GM21390 (cell line): ENCODE results near the gene EREG.

Source experiments
- ATAC-seq: cut with Tn5 transposase; IDR thresholded peaks from one replicate; pipeline ENCODE4 v1.9.1; 2021; ENCODE audit not compliant: unreplicated experiment

Gene EREG

DNA sequence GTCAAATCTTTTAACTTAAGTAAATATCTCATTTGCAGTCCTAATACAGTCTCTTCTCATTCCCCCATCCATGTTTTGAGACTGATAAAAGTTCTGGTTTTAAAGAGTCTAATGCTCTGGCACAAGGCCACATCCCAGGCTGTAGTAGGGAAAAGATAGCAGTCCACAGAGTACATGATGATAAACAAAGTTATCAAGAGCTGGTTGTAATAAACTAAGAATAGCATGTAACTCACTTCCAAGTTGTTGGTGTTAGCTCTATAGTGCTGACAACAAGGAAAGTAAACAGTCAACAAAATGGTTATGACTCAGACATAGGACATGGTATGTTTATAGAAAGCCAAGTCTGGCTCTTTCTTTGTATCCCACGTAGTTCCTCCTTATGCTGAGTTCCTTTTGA lies 58.2 kb downstream of the EREG start:
- no peak for ATAC-seq

DNA sequence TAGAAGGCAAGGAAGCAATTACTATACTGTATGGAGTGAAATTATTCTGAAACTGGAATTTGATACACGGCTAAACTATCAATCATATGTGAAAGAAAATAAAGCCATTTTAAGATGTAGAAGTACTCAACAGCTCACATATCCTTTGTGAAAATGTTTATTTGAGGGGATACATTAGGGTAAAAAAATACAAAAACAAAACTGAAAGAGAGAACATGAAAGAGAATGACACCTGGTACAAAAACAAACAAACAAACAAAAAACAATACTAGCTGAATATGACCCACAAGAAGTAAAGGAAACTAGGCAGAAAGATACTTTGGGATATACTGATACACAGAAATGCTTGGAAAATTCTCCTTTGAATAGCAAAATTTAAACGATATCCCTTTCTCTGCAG lies 59.2 kb downstream of the EREG start:
- ATAC-seq, result no peak

DNA sequence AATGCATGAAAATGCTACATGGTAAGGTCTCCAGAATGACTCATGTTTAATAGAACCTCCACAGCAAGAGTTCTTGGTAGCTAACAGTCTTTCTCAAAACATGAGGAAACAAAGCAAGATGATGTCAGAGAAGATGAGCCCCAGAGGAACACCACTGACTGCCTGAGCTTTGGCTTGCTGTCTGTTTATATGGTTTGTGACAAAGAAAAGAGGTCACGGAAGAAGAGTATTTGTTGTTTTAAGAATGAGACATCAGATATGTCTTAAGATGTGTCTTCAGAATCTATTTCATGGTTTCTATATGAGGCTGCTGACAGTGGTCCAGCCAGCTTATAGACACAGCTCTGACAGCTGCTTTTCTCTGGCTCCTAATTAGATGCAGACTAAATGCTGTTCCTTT lies 61.2 kb downstream of the EREG start:
- no peak for ATAC-seq

DNA sequence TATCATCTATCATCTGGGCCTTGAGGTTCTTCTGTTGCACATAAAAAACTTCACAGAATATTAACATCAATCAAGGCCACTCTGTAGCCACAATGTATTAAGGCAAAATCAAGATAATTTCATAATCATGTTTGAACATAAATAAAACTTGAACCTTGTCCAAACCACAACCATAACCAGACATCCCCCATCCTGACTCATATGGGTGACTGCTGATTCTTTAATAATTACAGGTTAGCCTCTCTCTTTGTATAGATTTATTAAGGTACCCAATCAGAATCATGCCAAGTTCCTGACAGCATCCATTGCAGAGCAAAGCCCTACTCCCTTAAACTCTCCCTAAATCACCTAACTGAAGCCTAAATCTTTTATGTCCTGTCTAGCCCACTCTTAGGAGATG lies 63.3 kb downstream of the EREG start:
- no peak for ATAC-seq

DNA sequence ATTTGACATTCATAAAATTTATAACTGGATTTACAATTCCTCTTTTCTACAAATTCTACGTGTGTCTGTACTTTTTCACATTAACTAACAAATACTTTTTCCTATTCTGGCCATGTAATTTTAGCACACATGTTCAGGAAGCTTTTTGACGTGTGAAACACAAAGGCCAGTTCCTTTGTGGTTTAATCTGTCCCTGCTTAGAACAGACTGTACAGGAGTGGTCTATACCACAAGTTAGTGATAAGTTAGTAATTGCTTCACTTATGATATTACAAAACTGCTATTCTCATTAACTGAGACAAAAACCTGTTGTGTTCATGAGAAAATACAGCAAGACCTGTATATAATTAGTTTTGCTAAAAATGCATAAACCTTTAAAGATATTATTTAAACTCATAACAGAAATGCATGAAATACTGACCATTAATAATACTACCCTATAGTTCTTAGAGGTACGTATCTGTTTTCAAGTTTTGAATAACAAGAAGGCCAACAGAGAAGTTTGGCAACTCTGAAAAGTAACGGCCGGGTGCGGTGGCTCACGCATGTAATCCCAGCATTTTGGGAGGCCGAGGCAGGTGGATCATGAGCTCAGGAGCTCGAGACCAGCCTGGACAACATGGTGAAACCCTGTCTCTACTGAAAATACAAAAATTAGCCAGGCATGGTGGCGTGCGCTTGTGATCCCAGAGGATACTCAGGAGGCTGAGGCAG lies 66.3 kb downstream of the EREG start:
- peak; percentile 77 for ATAC-seq

DNA sequence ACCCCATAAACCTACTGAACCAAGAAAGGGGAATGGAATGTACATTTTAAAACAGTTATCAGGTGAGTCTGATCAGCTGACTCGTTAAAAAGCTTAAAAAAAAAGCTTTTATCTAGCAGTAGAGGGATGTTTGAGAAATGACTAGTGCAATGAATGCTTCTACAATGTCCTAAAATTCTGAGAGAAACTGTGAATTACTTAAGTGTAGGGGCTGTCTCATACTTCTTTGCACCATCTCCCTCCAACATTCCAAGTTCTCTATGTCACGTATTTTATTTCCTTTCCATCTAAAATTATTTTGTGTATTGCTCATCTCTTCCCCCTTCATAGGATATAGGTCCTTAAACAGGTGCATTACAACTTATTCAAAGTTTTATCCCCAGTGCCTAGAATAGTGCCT lies 68.1 kb downstream of the EREG start:
- ATAC-seq, result no peak

DNA sequence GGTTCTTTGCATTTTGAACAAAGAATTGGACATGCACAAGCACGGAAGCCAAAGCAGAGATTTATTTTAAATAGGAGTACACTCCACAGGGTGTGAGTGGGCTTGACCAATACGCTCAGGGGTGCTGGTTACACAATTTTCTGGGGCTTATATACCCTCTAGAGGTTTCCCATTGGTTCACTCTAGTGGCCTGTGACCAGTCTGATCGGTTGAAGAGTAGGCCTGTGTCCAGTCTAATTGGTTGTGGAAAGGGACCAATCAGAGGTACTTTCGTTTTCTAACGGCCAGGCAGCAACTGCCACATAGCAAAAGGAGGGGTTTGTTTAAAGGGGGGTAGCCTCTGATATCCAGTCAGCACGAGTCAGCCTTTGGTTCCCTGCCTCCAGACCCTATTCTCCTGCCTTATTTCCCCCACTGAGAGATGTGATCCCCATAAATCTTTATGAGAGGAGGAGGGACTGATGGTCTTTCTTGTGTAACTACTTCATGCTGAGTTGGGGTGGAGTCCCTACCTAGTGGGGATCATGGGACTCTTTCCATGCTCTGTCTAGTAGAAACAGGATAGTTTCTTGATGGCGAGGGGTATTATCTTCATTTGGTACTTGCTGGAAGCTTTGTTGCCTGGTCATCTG lies 68.7 kb downstream of the EREG start:
- no peak for ATAC-seq

DNA sequence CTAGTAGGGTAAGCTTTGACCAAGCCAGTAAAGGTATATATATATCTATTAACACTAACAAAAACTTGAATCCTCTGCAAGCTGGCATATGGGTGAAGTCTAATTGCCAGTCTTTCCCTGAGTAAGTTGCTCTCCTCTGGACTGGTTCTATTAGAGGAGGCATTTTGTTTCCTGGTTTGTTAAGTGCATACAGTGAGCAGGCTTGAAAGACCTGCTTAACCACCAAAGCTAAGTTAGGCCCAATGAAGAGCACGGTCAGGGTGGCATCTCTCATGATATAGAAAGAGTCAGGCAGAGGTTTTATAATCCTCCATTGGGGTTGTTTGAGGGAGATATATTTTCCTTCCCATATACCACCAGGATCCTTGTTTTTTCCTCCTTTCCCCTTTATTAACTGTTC lies 70.4 kb downstream of the EREG start:
- no peak for ATAC-seq

DNA sequence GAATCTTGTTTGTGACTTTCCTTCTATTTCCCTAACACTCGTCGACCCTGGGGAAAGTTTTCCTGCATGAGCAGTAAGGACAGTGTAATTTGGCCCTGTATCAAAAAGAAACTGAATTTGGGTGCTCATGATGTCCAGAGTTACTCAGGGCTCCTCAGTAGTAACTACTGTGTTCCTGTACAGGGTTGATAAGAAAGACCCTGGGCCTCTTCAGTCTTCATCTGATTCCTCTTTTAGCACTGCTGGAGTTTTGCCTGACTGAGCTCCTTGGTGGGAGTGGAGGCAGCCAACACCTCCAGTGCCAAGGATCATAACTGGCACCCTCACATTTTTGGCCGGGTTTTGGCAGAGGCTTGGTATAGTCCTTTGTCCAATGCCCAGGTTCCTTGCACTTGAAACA lies 72.9 kb downstream of the EREG start:
- no peak for ATAC-seq
